ES-I3 (cell line): ENCODE measurements around the gene RASGEF1C.

Experiments used
- H3K36me3 ChIP-seq: 2 replicates; pipeline ENCODE4 v1.6.1; 2013; ENCODE audit warnings: mild to moderate bottlenecking, low read length, control low read depth, moderate library complexity; ENCODE audit not compliant: insufficient read depth
- H3K4me1 ChIP-seq: 2 replicates; pipeline ENCODE4 v1.6.1; 2013; ENCODE audit warnings: mild to moderate bottlenecking, control low read depth, low read length; ENCODE audit not compliant: insufficient read depth
- H3K9ac ChIP-seq: 2 replicates; pipeline ENCODE4 v1.6.1; 2013; ENCODE audit warnings: low read depth, mild to moderate bottlenecking, low read length, moderate library complexity
- H3K9me3 ChIP-seq: 2 replicates; pipeline ENCODE4 v1.6.1; 2013; ENCODE audit warnings: mild to moderate bottlenecking, low read length, moderate library complexity; ENCODE audit not compliant: control insufficient read depth, insufficient read depth

RASGEF1C gene

GRCh38 chr5:180113660-180114303, 95.2 kb downstream of the RASGEF1C start:
- Histone ChIP-seq H3K4me1 (no peaks in the 10 kb centered on the region), H3K9ac (no peak overlapping the region), H3K9me3 (no peaks in the 10 kb centered on the region), H3K36me3 (no peaks in the 10 kb centered on the region)

- Histone ChIP-seq H3K9ac (no peak overlapping the region), H3K9me3 (no peaks in the 10 kb centered on the region), H3K4me1 (no peaks in the 10 kb centered on the region), H3K36me3 (no peaks in the 10 kb centered on the region)
Measured at GRCh38 chr5:180112181-180112861, 96.7 kb downstream of the RASGEF1C start.

DNA sequence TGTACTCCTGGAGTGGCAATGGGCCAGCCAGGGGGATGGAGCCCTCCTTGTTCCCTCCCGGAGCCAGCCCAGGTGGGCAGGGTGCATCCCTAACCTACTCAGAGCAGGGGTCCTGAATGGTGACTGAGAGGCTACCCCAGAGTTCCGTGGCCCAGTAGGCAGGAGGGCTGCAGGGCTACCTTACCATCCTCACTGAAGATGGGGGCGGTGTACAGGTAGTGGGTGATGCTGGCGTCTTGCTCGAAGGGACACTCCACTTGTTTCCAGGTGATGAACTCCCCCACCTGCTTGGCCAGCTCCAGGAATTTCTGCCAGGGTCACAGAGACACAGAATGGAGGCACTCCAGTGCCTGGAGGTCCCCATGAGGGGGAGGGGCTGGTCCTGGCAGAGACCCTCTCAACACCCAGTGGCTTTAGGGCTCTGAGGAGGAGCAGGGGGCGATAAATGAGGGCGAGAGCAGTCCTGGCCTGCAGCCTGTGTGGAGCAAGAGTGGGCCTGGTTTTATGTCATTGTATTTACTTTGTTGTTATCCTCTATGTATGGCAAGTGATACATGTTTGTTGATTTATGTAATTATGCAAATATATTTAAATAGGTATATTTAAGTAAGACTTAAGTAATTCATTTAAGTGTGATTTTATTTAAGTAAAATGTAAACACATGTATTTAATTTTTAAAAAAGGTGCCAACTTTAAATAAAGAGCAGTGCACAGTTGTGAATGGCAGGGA, 97.6 kb downstream of the RASGEF1C start:
- no peaks in the 10 kb centered on the region for H3K4me1 ChIP-seq
- no peak overlapping the region for H3K9ac ChIP-seq
- no peaks in the 10 kb centered on the region for H3K36me3 ChIP-seq
- no peaks in the 10 kb centered on the region; the same call in 1 of the 2 replicates for H3K9me3 ChIP-seq

DNA sequence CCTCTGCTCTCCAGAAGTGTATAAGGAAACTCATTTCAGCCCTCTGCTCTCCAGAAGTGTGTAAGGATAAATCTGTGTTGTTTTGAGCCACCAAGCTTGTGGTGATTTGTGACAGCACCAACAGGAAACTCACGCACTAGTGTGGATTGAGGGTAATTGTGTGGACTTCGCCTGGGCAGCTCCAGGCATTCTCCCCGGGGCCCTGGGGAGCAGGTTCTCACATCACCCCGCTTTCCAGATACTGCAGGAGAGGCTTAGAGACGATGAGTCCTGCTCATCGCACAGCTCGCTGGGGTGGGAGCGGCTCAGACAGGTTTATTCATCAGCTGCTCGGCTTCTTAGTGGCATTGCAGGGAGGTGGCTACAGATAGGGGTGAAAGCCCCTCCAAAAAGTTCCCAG, 99.1 kb downstream of the RASGEF1C start:
- no peak overlapping the region for H3K9ac ChIP-seq
- H3K4me1 ChIP-seq, result no peaks in the 10 kb centered on the region

DNA sequence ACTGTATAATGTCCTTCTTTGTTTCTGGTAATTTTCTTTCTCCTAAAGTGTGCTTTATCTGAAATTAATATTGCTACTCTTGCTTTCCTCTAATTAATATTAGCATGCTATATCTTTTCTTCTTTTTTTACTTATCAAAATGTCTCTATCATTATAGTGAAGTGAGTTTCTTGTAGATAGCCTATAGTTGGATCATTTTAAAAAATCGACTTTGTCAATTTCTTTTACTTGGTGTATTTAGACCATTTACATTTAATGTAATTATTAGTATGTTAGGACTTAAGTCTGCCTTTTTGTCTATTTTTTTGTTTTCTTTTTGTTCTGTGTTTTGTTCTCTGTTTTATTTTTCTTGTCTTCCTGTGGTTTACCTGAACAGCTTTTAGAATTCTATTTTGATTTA, 102.0 kb downstream of the RASGEF1C start:
- Histone ChIP-seq H3K9me3 (no peaks in the 10 kb centered on the region; the same call in 1 of the 2 replicates), H3K9ac (no peak overlapping the region), H3K4me1 (no peaks in the 10 kb centered on the region), H3K36me3 (no peaks in the 10 kb centered on the region)

More for the DNA sequence above, 99.1 kb downstream of the RASGEF1C start:
- Histone ChIP-seq H3K9me3 (no peaks in the 10 kb centered on the region; the same call in 1 of the 2 replicates), H3K36me3 (no peaks in the 10 kb centered on the region)

- no peak overlapping the region for H3K9ac ChIP-seq
- H3K36me3 ChIP-seq, result no peaks in the 10 kb centered on the region
- no peaks in the 10 kb centered on the region for H3K4me1 ChIP-seq
- no peaks in the 10 kb centered on the region; the same call in 1 of the 2 replicates for H3K9me3 ChIP-seq
Measured at GRCh38 chr5:180105827-180106312, 103.1 kb downstream of the RASGEF1C start.

DNA sequence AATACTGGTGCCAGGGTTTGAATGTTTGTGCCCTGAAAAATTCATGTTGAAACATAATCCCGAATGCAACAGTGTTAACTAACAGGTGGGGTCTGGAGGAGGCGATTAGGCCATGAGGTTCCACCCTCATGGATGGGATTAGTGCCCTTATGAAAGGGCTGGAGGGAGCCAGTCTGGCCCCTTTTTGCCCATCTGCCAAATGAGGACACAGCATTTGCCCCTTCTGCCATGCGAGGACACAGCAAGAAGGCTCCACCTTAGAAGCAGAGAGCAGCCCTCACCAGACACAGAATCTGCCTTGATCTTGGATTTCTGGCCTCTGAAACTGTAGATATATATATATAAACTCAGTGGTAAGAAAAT, 104.9 kb downstream of the RASGEF1C start:
- no peaks in the 10 kb centered on the region for H3K4me1 ChIP-seq
- no peaks in the 10 kb centered on the region for H3K36me3 ChIP-seq
- no peak overlapping the region for H3K9ac ChIP-seq
- no peaks in the 10 kb centered on the region; the same call in 1 of the 2 replicates for H3K9me3 ChIP-seq

DNA sequence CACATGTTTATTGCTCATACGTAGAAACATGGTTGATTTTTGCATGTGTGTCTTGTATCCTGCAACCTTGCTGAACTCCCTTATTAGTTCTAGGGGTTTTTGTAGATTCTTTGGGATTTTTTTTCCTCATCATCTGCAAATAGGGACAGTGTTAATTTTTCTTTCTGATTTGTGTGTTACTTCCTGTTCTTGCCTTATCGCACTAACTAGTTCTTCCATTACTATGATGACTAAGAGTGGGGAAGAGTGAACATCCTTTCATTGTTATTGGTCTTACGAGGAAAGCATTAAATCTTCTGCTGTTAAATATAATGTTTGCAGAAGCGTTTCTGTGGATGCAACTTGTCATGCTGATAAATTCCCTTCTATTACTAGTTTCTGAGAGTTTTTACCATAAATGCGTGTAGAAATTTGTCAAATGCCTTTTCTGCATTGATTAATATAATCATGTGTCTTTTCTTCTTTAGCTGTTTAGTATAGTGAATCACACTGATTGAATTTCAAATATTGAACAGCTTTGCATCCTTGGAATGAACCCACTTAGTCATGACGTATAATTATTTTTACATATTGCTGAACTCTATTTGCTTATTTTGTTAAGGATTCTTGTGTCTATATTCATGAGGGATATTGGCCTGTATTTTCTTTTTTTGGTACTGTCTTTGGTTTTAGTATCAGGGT, 105.4 kb downstream of the RASGEF1C start:
- Histone ChIP-seq H3K4me1 (no peaks in the 10 kb centered on the region), H3K9me3 (peaks cover under 1% of the 10 kb centered on the region; the same call in 1 of the 2 replicates), H3K36me3 (no peaks in the 10 kb centered on the region), H3K9ac (no peak overlapping the region)

DNA sequence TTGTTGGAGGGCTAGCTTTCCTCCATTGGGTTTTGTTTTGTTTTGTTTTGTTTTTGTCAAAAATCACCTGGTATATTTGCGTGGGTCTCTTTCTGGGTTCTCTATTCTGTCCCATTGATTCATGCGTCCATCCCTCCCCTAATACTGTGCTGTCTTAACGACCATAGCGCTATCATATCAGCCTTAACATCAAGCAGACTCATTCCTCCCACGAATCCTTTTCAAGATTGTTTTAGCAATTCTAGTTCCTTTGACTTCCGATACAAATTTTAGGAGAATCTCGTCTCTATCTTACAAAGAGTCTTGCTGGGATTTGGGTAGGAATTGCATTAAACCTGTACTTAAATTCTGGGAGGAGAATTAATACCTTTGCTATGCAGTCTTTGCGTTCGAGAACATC, 106.4 kb downstream of the RASGEF1C start:
- Histone ChIP-seq H3K36me3 (no peaks in the 10 kb centered on the region), H3K9me3 (peaks cover 3% of the 10 kb centered on the region; the same call in 1 of the 2 replicates), H3K9ac (no peak overlapping the region), H3K4me1 (no peaks in the 10 kb centered on the region)

DNA sequence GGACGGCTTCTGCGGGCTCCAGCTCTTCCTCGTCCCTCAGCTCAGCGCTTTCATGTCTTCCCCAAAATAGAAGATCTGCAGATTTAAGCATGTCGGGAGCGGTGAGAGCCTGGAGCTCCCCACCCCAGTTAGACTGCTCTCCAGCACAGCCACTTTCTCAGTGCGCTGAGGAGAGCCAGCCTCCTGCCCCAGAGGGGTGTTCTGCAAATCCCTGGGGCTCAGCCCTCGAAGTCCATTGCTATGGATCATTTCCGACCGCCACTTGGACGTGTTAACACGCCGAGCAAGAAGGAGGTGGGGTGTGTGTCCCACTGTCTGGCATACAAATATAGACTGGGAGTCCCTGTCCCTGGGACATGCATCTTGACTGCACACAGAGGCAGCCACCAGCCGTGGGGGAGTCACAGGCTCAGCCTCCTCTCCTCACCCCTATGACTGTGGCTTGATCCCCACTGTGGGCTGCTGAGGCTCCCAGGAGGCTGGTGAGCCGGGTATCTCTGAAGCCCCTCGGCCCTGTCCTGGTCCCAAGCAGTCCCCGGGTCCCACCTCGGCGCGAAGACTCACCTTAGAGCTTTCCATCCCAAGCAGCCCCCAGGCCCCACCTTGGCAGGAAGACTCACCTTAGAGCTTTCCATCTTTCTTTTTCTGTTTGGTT, 107.4 kb downstream of the RASGEF1C start:
- Histone ChIP-seq H3K4me1 (no peaks in the 10 kb centered on the region), H3K36me3 (no peaks in the 10 kb centered on the region), H3K9me3 (peaks cover 3% of the 10 kb centered on the region; the same call in 1 of the 2 replicates), H3K9ac (no peak overlapping the region)

- Histone ChIP-seq H3K9me3 (peaks cover 3% of the 10 kb centered on the region; the same call in 1 of the 2 replicates), H3K36me3 (no peaks in the 10 kb centered on the region), H3K4me1 (no peaks in the 10 kb centered on the region), H3K9ac (no peak overlapping the region)
Measured at GRCh38 chr5:180100621-180101450, 108.2 kb downstream of the RASGEF1C start.

DNA sequence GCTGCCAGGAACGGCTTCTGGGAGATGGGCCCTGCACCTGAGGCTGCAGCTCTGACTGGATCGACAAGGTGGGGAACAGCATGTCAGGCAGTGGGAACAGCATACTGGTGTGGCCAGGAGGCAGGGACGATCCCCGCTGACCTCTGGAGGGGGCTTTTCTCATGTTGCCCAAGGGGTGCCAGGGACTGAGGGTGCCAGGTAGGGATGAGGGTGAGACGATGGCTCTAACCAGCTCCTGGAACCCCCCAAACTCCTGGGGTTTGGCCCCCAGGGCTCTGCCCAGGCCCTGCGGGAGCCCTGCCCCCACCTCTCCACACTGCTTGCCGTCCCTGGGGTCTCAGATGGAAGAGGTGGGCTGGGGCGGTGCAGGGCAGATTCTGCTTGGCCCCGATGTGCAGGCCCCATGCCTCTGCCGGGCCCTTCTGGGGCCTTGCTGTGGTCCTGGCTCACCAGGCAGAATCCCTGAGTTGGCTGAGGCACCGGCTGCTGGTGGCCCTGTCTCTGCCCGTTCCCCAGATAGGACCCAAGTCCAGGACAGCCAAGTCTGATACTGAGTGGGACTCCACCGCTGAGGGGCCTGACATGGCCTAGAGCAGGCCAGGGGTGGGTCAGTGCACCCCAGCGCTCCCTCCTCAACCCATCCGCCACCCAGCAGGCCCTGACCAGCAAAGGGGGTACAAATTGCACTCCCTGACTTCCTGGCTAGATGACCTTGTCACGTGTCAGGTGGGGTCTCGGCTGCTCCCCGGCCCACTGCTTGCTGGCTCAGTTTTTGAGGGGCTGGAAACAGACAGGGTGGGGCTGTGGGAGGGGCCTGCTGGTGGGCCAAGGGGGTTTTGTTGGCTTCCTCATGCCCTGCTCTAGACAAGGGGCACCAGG, 109.0 kb downstream of the RASGEF1C start:
- H3K9me3 ChIP-seq, result peaks cover 3% of the 10 kb centered on the region; the same call in 1 of the 2 replicates
- H3K36me3 ChIP-seq, result no peaks in the 10 kb centered on the region
- H3K9ac ChIP-seq, result no peak overlapping the region
- no peaks in the 10 kb centered on the region for H3K4me1 ChIP-seq
